ENCODE data around the gene NAPG.
"Not testable (repeated sequence)": the region's sequence is repeated elsewhere in the genome, so short reads cannot be mapped to it uniquely, and the experiment has no call there.

Gene NAPG

GRCh38 chr18:10536280-10536679 lies 10.5 kb downstream of the NAPG start:
- peaks cover 17% of the 10 kb centered on the region for H3K36me3 ChIP-seq (replicated peaks; ENCODE audit: low read depth, low read length)
- H4K20me1 ChIP-seq (ENCODE audit: insufficient read depth, low read length) = peaks cover 6% of the 10 kb centered on the region; the same call in 1 of the 2 replicates
- H3K9ac ChIP-seq (ENCODE audit: low read length) = no peak overlapping the region

GRCh38 chr18:10537765-10538164 lies 11.9 kb downstream of the NAPG start:
- H3K9me3 ChIP-seq (ENCODE audit: insufficient read depth, low read length) = no peaks in the 10 kb centered on the region
- no peak overlapping the region for H3K27ac ChIP-seq (ENCODE audit: low read length)
- no peaks in the 10 kb centered on the region; the same call in 1 of the 2 replicates for H3K79me2 ChIP-seq (ENCODE audit: low read length)
- TF ChIP-seq CTCF (IDR thresholded peaks at IDR 0.05; ENCODE audit: low read depth, low read length) (no peak), EZH2phosphoT487 (IDR thresholded peaks at IDR 0.05; ENCODE audit: low read depth) (no peak)
- H3K27me3 ChIP-seq (ENCODE audit: low read depth, low read length) = no peaks in the 10 kb centered on the region
- H3K4me2 ChIP-seq (ENCODE audit: low read length) = no peak overlapping the region
- H3K4me3 ChIP-seq (ENCODE audit: low read length) = no peak overlapping the region
- no peak overlapping the region for H3K9ac ChIP-seq (ENCODE audit: low read length)
- H2AFZ ChIP-seq (ENCODE audit: low read depth, low read length) = no peak overlapping the region
- no peaks in the 10 kb centered on the region for H3K4me1 ChIP-seq (ENCODE audit: low read length)
- H4K20me1 ChIP-seq (ENCODE audit: insufficient read depth, low read length) = peaks cover 9% of the 10 kb centered on the region; the same call in 1 of the 2 replicates
- H3K36me3 ChIP-seq (replicated peaks; ENCODE audit: low read depth, low read length) = peaks cover 24% of the 10 kb centered on the region

More at GRCh38 chr18:10536280-10536679, 10.5 kb downstream of the NAPG start:
- Histone ChIP-seq H3K4me2 (ENCODE audit: low read length) (no peak overlapping the region), H3K27me3 (ENCODE audit: low read depth, low read length) (no peaks in the 10 kb centered on the region), H3K4me1 (ENCODE audit: low read length) (no peaks in the 10 kb centered on the region), H2AFZ (ENCODE audit: low read depth, low read length) (no peak overlapping the region), H3K27ac (ENCODE audit: low read length) (no peak overlapping the region), H3K79me2 (ENCODE audit: low read length) (peaks cover 10% of the 10 kb centered on the region; the same call in 1 of the 2 replicates), H3K4me3 (ENCODE audit: low read length) (no peak overlapping the region), H3K9me3 (ENCODE audit: insufficient read depth, low read length) (no peaks in the 10 kb centered on the region)
- no peak for TF ChIP-seq CTCF (IDR thresholded peaks at IDR 0.05; ENCODE audit: low read depth, low read length)
- no peak for TF ChIP-seq EZH2phosphoT487 (IDR thresholded peaks at IDR 0.05; ENCODE audit: low read depth)

GRCh38 chr18:10539124-10539523 lies 13.3 kb downstream of the NAPG start:
- H3K27me3 ChIP-seq (ENCODE audit: low read depth, low read length); H3K4me2 ChIP-seq (ENCODE audit: low read length); H3K4me1 ChIP-seq (ENCODE audit: low read length); H3K79me2 ChIP-seq (ENCODE audit: low read length); H3K9ac ChIP-seq (ENCODE audit: low read length); H3K4me3 ChIP-seq (ENCODE audit: low read length); H4K20me1 ChIP-seq (ENCODE audit: insufficient read depth, low read length); H3K27ac ChIP-seq (ENCODE audit: low read length); H3K9me3 ChIP-seq (ENCODE audit: insufficient read depth, low read length); H2AFZ ChIP-seq (ENCODE audit: low read depth, low read length): not testable (repeated sequence)
- H3K36me3 ChIP-seq (replicated peaks; ENCODE audit: low read depth, low read length) = peaks cover 26% of the 10 kb centered on the region

- no peak overlapping the region for H3K4me3 ChIP-seq (ENCODE audit: low read length)
- H2AFZ ChIP-seq (ENCODE audit: low read depth, low read length) = no peak overlapping the region
- peaks cover 2% of the 10 kb centered on the region; the same call in 1 of the 2 replicates for H4K20me1 ChIP-seq (ENCODE audit: insufficient read depth, low read length)
- TF ChIP-seq CTCF (IDR thresholded peaks at IDR 0.05; ENCODE audit: low read depth, low read length) (no peak), EZH2phosphoT487 (IDR thresholded peaks at IDR 0.05; ENCODE audit: low read depth) (no peak)
- no peak overlapping the region for H3K27ac ChIP-seq (ENCODE audit: low read length)
- H3K36me3 ChIP-seq (replicated peaks; ENCODE audit: low read depth, low read length) = peaks cover 34% of the 10 kb centered on the region
- H3K4me2 ChIP-seq (ENCODE audit: low read length) = no peak overlapping the region
- no peaks in the 10 kb centered on the region for H3K4me1 ChIP-seq (ENCODE audit: low read length)
- H3K27me3 ChIP-seq (ENCODE audit: low read depth, low read length) = no peaks in the 10 kb centered on the region
- H3K9ac ChIP-seq (ENCODE audit: low read length) = no peak overlapping the region
- no peaks in the 10 kb centered on the region for H3K9me3 ChIP-seq (ENCODE audit: insufficient read depth, low read length)
- no peaks in the 10 kb centered on the region for H3K79me2 ChIP-seq (ENCODE audit: low read length)
These were observed 17.4 kb downstream of the NAPG start for GRCh38 chr18:10543277-10543676.
